Transverse colon (tissue), 4 donors: ENCODE results near the gene RABGGTA. TPM values are rescaled to one million over a fixed set of nuclear protein-coding genes. Genes with fewer than 3 reads are reported as not detected.

ENCODE experiments used
- DNase-seq: peaks from one replicate; pipeline ENCODE4 v3.0.0-alpha.2; 2019
- H3K27ac ChIP-seq, 4 donors: fragments of 200-600 bp; sonication (generic); 2 replicates each; pipeline ENCODE4 v1.5.1; 2016 to 2018; ENCODE audit warnings: inconsistent platforms in 4 of 4
- H3K27me3 ChIP-seq: fragments of 200-600 bp; sonication (generic); 2 replicates; pipeline ENCODE4 v1.5.1; 2017; ENCODE audit warnings: inconsistent platforms
- H3K36me3 ChIP-seq, 4 donors: fragments of 200-600 bp; sonication (generic); 2 replicates each; pipeline ENCODE4 v1.5.1; 2017 to 2019; ENCODE audit warnings: inconsistent platforms in 4 of 4
- H3K4me1 ChIP-seq, 4 donors: fragments of 200-600 bp; sonication (generic); 2 replicates each; pipeline ENCODE4 v1.5.1; 2017 to 2020; ENCODE audit warnings: inconsistent platforms in 4 of 4
- H3K4me3 ChIP-seq, 4 donors: fragments of 200-600 bp; sonication (generic); 1 replicate in 1 of 4; 2 replicates in 3 of 4; pipeline versions ENCODE4 v1.5.1 to v1.6.1; 2017 to 2019; ENCODE audit warnings: inconsistent platforms in 4 of 4
- H3K9me3 ChIP-seq, 2 donors: fragments of 200-600 bp; sonication (generic); 2 replicates each; pipeline ENCODE4 v1.5.1; 2017 to 2019; ENCODE audit warnings: inconsistent platforms in 2 of 2
- EP300 ChIP-seq: sonication (generic); formaldehyde crosslinking; IDR thresholded peaks from one replicate; pipeline ENCODE4 v1.6.1; 2017; ENCODE audit warnings: antibody characterized with exemption, low read depth
- POLR2A ChIP-seq: fragments of 450-650 bp; IDR thresholded peaks from one replicate; pipeline ENCODE4 v1.6.1; 2016; ENCODE audit warnings: antibody characterized with exemption, mild to moderate bottlenecking, moderate library complexity
- POLR2AphosphoS5 ChIP-seq, 3 donors: sonication (generic); formaldehyde crosslinking; IDR thresholded peaks; one replicate each; pipeline ENCODE4 v1.6.1; 2016; ENCODE audit warnings: antibody characterized with exemption in 3 of 3
- WGBS, 2 donors: methylation state at CpG; one replicate each; pipeline ENCODE4 v1.1.5; 2018; ENCODE audit warnings: low coverage in 1 of 2; 5-methylcytosine and 5-hydroxymethylcytosine counted together
- in situ Hi-C, 4 donors: fragments of 200-750 bp; cut with MboI; loops; one replicate each; pipeline versions ENCODE4 v1.15.0 to v1.15.1; 2017; ENCODE audit warnings: low sequenced_read_pairs in 3 of 4, low pct_ligation_motif_present in 1 of 4, low pct_unique_long_range_greater_than_20kb in 1 of 4
- intact Hi-C: fragments of 100-400 bp; cut with DNase I; formaldehyde crosslinking; loops from one replicate; pipeline ENCODE4 v1.15.1; 2023; ENCODE audit warnings: low total_unique reads
- total RNA-seq, 4 donors: library from RNA; depleted of rRNA; stranded (reverse); fragments of >200 nt; gene quantifications; one replicate each; pipeline ENCODE4 v1.1.0, GENCODE V29; 2016
- TF ChIP-seq, protein P1 (sequence below), 5 experiments: fragments of 200-600 bp in 3 of 5; fragments of 450-650 bp in 2 of 5; sonication (generic) in 3 of 5; IDR thresholded peaks; 1 replicate in 2 of 5; 2 replicates in 3 of 5; pipeline ENCODE4 v1.5.1; 2016 to 2017; ENCODE audit warnings: antibody characterized with exemption in 5 of 5, inconsistent platforms in 3 of 5, mild to moderate bottlenecking in 2 of 5, moderate library complexity in 1 of 5

RABGGTA gene
- total RNA-seq, 4 donors from 2014 or later = 47.3 to 227 (median 53.0) TPM

DNA sequence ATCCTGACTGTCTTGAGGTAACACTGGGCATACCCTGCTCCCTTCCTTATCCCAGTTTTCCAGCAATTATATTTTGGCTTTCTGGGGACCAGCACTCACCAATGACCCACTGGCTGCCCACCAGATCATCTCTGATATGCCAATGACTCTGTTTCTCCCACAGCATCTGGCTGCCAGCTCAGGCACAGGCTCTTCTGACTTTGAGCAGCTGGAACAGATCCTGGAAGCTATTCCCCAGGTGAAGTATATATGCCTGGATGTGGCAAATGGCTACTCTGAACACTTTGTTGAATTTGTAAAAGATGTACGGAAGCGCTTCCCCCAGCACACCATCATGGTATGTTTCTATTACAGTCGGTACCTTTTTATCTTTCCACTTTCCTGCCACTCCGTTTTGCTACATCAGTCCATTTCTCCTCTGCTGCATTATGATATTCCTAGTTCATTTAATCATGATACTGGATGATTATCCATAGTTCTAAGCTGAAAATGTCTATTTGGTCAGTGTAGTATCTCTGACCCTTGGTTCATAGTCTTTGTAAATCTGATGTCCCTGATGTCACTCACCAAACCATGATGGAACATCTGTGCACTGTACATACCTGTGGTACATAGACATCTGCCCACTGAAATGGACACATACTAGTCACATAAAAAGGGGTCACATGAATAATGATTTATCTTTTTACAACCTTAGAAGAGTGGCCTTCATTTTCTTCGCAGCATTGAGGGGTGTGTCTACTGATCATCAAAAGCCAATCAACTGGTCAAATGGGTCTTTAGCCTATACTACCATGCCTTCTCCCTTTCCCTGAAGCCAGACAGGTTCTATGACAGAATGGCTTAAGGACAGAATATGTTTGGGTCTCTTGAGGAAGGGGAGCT lies 35.4 kb downstream of the RABGGTA start:
- no peaks in the 10 kb centered on the region for H3K27me3 ChIP-seq
- H3K4me3 ChIP-seq = no peak overlapping the region
- no peak overlapping the region for H3K27ac ChIP-seq
- in situ Hi-C loops (loop anchor here in 3 of 4 donors (25.0 kb wide), 1 partner anchor 201 kb away; the partner anchor contains the start of genes CBLN3 (in 3 of the 3), KHNYN (in 3 of the 3) and SDR39U1 (in 3 of the 3)), intact Hi-C loops (no loop called here)
- TF ChIP-seq EP300 (no peak), POLR2A (no peak), POLR2AphosphoS5 (IDR thresholded peaks at IDR 0.05) (no peak)
- TF ChIP-seq, protein P1, sequence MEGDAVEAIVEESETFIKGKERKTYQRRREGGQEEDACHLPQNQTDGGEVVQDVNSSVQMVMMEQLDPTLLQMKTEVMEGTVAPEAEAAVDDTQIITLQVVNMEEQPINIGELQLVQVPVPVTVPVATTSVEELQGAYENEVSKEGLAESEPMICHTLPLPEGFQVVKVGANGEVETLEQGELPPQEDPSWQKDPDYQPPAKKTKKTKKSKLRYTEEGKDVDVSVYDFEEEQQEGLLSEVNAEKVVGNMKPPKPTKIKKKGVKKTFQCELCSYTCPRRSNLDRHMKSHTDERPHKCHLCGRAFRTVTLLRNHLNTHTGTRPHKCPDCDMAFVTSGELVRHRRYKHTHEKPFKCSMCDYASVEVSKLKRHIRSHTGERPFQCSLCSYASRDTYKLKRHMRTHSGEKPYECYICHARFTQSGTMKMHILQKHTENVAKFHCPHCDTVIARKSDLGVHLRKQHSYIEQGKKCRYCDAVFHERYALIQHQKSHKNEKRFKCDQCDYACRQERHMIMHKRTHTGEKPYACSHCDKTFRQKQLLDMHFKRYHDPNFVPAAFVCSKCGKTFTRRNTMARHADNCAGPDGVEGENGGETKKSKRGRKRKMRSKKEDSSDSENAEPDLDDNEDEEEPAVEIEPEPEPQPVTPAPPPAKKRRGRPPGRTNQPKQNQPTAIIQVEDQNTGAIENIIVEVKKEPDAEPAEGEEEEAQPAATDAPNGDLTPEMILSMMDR (IDR thresholded peaks at IDR 0.05) = no peak
- H3K9me3 ChIP-seq = no peaks in the 10 kb centered on the region
- WGBS, 2 donors = 87 to 90% methylated on average over 5 of the region's 5 CpGs
- H3K36me3 ChIP-seq = peaks cover 0 to 35% (median 13%) of the 10 kb centered on the region in 4 donors
- DNase-seq = no peak
- H3K4me1 ChIP-seq = peaks cover 29 to 47% (median 32%) of the 10 kb centered on the region in 4 donors

DNA sequence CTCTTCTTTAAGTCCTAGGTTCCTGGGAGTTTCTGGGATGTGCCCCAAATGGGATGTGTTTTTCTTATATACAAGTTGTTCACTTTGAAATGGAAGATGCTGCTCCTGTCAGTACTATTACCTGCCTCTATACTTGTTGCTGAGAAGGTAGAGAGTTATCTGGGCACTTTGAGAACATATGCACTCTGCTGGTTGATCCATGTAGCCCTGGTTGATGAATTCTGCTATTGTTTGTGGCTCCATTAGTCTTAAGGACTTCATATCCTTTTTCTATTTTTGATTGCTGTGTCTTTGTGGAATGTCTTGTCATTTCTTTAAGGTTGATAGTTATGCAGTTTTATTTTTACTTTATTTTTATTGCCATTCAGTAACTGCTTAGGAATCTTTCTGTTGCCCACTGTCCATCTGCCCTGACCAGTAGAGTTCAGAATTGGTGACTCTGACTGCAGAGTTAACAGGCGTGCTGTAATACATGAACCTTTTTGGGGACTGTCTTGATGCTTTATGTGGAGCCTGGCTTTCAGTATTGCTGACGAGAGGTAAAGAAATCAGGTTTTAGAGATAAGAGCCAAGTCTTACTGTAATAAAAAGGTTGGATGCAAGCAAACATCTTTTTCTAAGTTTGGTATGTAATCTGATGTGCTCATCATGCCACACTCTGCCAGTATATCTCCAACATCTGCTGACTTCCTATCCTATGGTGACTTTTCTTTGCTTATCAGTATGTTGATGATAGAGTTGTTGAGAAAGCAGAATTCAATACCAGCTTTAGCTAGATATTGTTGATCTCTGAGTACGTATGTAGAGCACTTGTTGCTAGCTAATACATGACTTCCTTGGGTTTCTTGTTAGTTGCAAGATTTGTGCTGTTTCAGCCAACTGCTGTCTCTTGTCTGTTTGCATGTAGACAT lies 37.0 kb downstream of the RABGGTA start:
- intact Hi-C loops (loop anchor here (5.0 kb wide), 1 partner anchor 208 kb away; the partner anchor contains the start of gene SDR39U1), in situ Hi-C loops (loop anchor here in 3 of 4 donors (25.0 kb wide), 1 partner anchor 203 kb away; the partner anchor contains the start of genes CBLN3 (in 3 of the 3), KHNYN (in 3 of the 3) and SDR39U1 (in 3 of the 3))
- peaks cover 17 to 36% (median 23%) of the 10 kb centered on the region in 4 donors for H3K4me1 ChIP-seq
- no peak overlapping the region for H3K4me3 ChIP-seq
- 89 to 100% methylated on average over 3 of the region's 3 CpGs for WGBS, 2 donors
- TF ChIP-seq POLR2AphosphoS5 (IDR thresholded peaks at IDR 0.05) (no peak), POLR2A (no peak), EP300 (no peak)
- TF ChIP-seq, protein P1 (IDR thresholded peaks at IDR 0.05) = no peak
- H3K36me3 ChIP-seq = peaks cover 0 to 23% (median 7%) of the 10 kb centered on the region in 4 donors
- no peaks in the 10 kb centered on the region for H3K9me3 ChIP-seq
- peak overlapping the region in 2 of 4 donors; percentile 86 to 96 for H3K27ac ChIP-seq
- H3K27me3 ChIP-seq = no peaks in the 10 kb centered on the region
- no peak for DNase-seq

DNA sequence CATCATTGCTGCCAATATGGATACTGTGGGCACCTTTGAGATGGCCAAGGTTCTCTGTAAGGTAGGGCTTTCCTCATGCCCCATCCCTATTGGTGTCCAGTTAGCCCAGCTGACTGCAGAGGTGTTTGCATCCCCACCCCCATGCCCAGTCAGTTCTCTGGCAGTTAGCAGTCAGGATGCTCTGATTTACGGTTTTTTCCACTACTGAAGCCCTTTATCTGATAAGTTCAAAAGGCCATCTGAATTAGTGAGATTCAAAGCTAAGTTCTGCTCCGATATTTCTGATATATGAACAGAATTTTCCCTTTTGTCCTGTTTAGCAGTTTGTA lies 37.9 kb downstream of the RABGGTA start:
- Histone ChIP-seq H3K4me3 (peak overlapping the region in 3 of 4 donors; percentile 73 to 87 (median 76)), H3K36me3 (peaks cover 0 to 18% (median 3%) of the 10 kb centered on the region in 4 donors), H3K27me3 (no peaks in the 10 kb centered on the region), H3K27ac (peak overlapping the region; percentile 86 to 96 (median 92)), H3K9me3 (no peaks in the 10 kb centered on the region), H3K4me1 (peaks cover 16 to 29% (median 23%) of the 10 kb centered on the region in 4 donors)
- TF ChIP-seq POLR2A = no peak
- no peak for TF ChIP-seq POLR2AphosphoS5 (IDR thresholded peaks at IDR 0.05)
- DNase-seq = no peak
- in situ Hi-C loops (loop anchor here in 3 of 4 donors (25.0 kb wide), 1 partner anchor 204 kb away; the partner anchor contains the start of genes CBLN3 (in 3 of the 3), KHNYN (in 3 of the 3) and SDR39U1 (in 3 of the 3)), intact Hi-C loops (loop anchor here (5.0 kb wide), 1 partner anchor 209 kb away; the partner anchor contains the start of gene SDR39U1)
- 70 to 94% methylated on average over 2 of the region's 2 CpGs for WGBS, 2 donors
